K562 (cell line): ENCODE results near the gene SH3BP5L. TPM values are rescaled to one million over a fixed set of nuclear protein-coding genes. Genes with fewer than 3 reads are reported as not detected.
A peak's percentile ranks its signal among the peaks of the same experiment; 100 is the strongest.

Source experiments
- GABPA ChIP-seq: fragments of 200-800 bp; sonication (Bioruptor generic); conservative IDR thresholded peaks from 2 replicates; pipeline ENCODE4 v1.6.1; 2016; ENCODE audit warnings: low read depth, missing genetic modification characterization, missing compliant biosample characterization
- NR2C1 ChIP-seq, 2 experiments: fragments of 450-650 bp; IDR thresholded peaks; 2 replicates each; pipeline ENCODE4 v1.6.1; 2017; ENCODE audit warnings: mild to moderate bottlenecking in 2 of 2, antibody characterized with exemption in 1 of 2, inconsistent platforms in 1 of 2, missing compliant biosample characterization in 1 of 2, missing genetic modification characterization in 1 of 2
- PCBP2 ChIP-seq: fragments of 200-400 bp; formaldehyde crosslinking; IDR thresholded peaks from 2 replicates; pipeline ENCODE4 v1.6.1; 2018; ENCODE audit warnings: low read length, low read depth, mild to moderate bottlenecking, moderate library complexity; ENCODE audit not compliant: poor library complexity, severe bottlenecking
- SOX6 ChIP-seq: fragments of 450-650 bp; IDR thresholded peaks from 2 replicates; pipeline ENCODE4 v1.6.1; 2014; ENCODE audit warnings: mild to moderate bottlenecking
- TRIM28 ChIP-seq: fragments of 450-650 bp; IDR thresholded peaks from 2 replicates; pipeline ENCODE4 v1.6.1; 2017
- ZFP30 ChIP-seq: fragments of 250-450 bp; sonication (Bioruptor Pico); IDR thresholded peaks from 2 replicates; pipeline ENCODE4 v1.8.0; 2022; ENCODE audit warnings: moderate library complexity, mild to moderate bottlenecking, inconsistent platforms, borderline replicate concordance
- polyA plus RNA-seq, 8 experiments: library from polyadenylated mRNA; depleted of rRNA in 4 of 8; stranded (reverse) in 5 of 8; unstranded in 3 of 8; fragments of >200 nt; fragmentation: Nextera tagmentation in 2 of 8; fragmentation: Illumina TruSeq in 1 of 8; extraction: Ambion mirVana in 2 of 8; extraction: Trizol in 1 of 8; gene quantifications; 2 replicates each; pipeline versions ENCODE4 v1.2.1 to v1.2.3, GENCODE V29; 2011 to 2014; ENCODE audit warnings: inconsistent platforms in 1 of 8, missing spikeins in 1 of 8
- total RNA-seq, 7 experiments: library from RNA; depleted of rRNA in 6 of 7; stranded (reverse); fragments of >200 nt in 6 of 7; fragmentation: Illumina TruSeq in 2 of 7; extraction: Trizol in 2 of 7; gene quantifications; 2 replicates each; pipeline versions ENCODE4 v1.2.1 to v1.2.3, GENCODE V29; 2011 to 2021; ENCODE audit warnings: low replicate concordance in 1 of 7
- TF ChIP-seq, protein P1 (sequence below): fragments of 450-650 bp; IDR thresholded peaks from 2 replicates; pipeline ENCODE4 v1.6.1; 2017; ENCODE audit warnings: antibody characterized with exemption
- TF ChIP-seq, protein P2 (sequence below): fragments of 250-450 bp; sonication (Bioruptor Pico); IDR thresholded peaks from 2 replicates; pipeline ENCODE4 v1.5.0; 2020; ENCODE audit warnings: mild to moderate bottlenecking
- TF ChIP-seq, protein P3 (sequence below), 2 experiments: IDR thresholded peaks in 1 of 2; conservative IDR thresholded peaks in 1 of 2; 2 replicates each; pipeline ENCODE4 v1.6.1; 2016; ENCODE audit warnings: low read depth in 2 of 2, mild to moderate bottlenecking in 1 of 2, missing compliant biosample characterization in 1 of 2, missing genetic modification characterization in 1 of 2, moderate library complexity in 1 of 2
- TF ChIP-seq, protein P4 (sequence below), 3 experiments: fragments of 200-800 bp in 1 of 3; sonication (Bioruptor generic) in 1 of 3; sonication (generic) in 1 of 3; formaldehyde crosslinking in 1 of 3; IDR thresholded peaks; 2 replicates each; pipeline versions ENCODE4 v1.6.1 to v1.8.0; 2016 to 2022; ENCODE audit warnings: mild to moderate bottlenecking in 2 of 3, missing compliant biosample characterization in 2 of 3, missing genetic modification characterization in 2 of 3, missing genetic modification reagents in 1 of 3
- TF ChIP-seq, protein P5 (sequence below), 2 experiments: fragments of 450-650 bp in 1 of 2; sonication (generic) in 1 of 2; formaldehyde crosslinking; conservative IDR thresholded peaks; 2 replicates each; pipeline versions ENCODE4 v1.4.0 to v1.8.1; 2020 to 2022; ENCODE audit warnings: mild to moderate bottlenecking in 1 of 2, missing genetic modification reagents in 1 of 2
- TF ChIP-seq, protein P6 (sequence below): sonication (generic); formaldehyde crosslinking; IDR thresholded peaks from 2 replicates; pipeline ENCODE4 v1.8.1; 2023; ENCODE audit warnings: mild to moderate bottlenecking, missing genetic modification reagents

SH3BP5L gene
- total and polyA plus RNA-seq, 9 of the 15 experiments (the other 6 are each of a cell fraction or from before 2014, with no cell fraction given): 1.9 to 26.5 (median 15.8) TPM

DNA sequence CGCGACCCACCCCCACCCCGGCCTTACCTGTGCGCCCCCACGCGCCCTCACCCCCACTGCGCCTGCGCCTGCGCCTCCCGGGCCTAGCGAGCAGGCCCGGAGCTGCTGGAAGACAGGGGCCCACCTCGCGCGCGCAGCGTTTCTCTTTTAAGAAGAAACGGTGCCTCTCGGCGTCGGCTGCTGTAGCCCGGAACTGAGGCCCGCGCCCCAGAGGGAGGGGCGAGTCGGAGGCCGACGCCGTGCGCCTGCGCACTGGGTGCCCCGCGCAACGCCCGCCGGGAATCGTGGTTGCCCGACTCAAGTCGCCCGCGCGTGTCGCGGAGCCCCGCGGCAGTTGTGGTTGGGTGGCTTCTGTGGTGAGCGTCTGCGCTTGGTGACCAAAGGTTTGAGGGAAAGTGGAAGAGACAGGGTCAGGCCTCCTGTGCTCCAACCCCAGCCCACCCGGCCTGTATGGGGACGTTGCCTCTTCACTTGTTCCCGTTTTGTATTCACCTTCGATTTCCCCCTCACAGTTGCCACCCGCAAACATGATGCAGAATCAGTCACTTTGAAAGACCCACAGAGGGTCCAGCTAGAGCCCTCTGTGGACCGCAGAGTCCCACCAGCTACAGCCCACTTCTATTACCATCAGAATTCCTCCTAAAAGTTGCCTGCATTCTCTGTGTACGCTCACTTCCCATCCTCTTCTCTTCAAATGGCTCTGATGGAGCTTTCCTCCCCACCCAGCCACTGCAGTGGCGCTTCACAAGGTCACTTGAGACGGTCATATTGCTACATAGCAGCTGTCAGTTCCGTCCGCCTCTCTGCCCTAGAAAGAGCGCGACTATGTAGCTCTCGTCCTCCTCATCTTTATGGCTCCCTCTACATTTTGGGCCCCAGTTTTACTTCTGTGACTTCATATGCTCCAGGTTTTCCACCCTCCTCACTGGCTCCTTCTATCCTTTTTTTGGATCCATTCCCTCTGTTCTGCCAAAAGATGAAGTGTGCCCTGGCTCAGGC, 33.5 kb upstream of the SH3BP5L start, which contains the start of gene ZNF692 (continued):
- TF ChIP-seq, protein P1, sequence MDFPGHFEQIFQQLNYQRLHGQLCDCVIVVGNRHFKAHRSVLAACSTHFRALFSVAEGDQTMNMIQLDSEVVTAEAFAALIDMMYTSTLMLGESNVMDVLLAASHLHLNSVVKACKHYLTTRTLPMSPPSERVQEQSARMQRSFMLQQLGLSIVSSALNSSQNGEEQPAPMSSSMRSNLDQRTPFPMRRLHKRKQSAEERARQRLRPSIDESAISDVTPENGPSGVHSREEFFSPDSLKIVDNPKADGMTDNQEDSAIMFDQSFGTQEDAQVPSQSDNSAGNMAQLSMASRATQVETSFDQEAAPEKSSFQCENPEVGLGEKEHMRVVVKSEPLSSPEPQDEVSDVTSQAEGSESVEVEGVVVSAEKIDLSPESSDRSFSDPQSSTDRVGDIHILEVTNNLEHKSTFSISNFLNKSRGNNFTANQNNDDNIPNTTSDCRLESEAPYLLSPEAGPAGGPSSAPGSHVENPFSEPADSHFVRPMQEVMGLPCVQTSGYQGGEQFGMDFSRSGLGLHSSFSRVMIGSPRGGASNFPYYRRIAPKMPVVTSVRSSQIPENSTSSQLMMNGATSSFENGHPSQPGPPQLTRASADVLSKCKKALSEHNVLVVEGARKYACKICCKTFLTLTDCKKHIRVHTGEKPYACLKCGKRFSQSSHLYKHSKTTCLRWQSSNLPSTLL: no peak
- TF ChIP-seq, protein P2, sequence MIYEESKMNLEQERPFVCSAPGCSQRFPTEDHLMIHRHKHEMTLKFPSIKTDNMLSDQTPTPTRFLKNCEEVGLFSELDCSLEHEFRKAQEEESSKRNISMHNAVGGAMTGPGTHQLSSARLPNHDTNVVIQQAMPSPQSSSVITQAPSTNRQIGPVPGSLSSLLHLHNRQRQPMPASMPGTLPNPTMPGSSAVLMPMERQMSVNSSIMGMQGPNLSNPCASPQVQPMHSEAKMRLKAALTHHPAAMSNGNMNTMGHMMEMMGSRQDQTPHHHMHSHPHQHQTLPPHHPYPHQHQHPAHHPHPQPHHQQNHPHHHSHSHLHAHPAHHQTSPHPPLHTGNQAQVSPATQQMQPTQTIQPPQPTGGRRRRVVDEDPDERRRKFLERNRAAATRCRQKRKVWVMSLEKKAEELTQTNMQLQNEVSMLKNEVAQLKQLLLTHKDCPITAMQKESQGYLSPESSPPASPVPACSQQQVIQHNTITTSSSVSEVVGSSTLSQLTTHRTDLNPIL: no peak
- TF ChIP-seq, protein P3, sequence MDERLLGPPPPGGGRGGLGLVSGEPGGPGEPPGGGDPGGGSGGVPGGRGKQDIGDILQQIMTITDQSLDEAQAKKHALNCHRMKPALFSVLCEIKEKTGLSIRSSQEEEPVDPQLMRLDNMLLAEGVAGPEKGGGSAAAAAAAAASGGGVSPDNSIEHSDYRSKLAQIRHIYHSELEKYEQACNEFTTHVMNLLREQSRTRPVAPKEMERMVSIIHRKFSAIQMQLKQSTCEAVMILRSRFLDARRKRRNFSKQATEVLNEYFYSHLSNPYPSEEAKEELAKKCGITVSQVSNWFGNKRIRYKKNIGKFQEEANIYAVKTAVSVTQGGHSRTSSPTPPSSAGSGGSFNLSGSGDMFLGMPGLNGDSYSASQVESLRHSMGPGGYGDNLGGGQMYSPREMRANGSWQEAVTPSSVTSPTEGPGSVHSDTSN (CRISPR knock-in tag; IDR thresholded peaks at IDR 0.05; ENCODE audit: low read depth): no peak
- TF ChIP-seq, protein P3 (tag; conservative IDR thresholded peaks at IDR 0.05; ENCODE audit: low read depth): no peak
- no peak for TF ChIP-seq TRIM28
- TF ChIP-seq, protein P4, sequence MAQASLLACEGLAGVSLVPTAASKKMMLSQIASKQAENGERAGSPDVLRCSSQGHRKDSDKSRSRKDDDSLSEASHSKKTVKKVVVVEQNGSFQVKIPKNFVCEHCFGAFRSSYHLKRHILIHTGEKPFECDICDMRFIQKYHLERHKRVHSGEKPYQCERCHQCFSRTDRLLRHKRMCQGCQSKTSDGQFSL (CRISPR knock-in tag; IDR thresholded peaks at IDR 0.05): peak; percentile 11
- TF ChIP-seq, protein P4 (tag; IDR thresholded peaks at IDR 0.05): no peak
- TF ChIP-seq, protein P5, sequence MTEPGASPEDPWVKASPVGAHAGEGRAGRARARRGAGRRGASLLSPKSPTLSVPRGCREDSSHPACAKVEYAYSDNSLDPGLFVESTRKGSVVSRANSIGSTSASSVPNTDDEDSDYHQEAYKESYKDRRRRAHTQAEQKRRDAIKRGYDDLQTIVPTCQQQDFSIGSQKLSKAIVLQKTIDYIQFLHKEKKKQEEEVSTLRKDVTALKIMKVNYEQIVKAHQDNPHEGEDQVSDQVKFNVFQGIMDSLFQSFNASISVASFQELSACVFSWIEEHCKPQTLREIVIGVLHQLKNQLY (CRISPR knock-in tag; conservative IDR thresholded peaks at IDR 0.05): 0 out of 4 replicates have a peak, but pooled peaks of 1 of the 2 experiments have one; percentile 75
- TF ChIP-seq NR2C1 (IDR thresholded peaks at IDR 0.05): no peak
- no peak; the same call in 1 of the 2 replicates for TF ChIP-seq NR2C1 (tag; IDR thresholded peaks at IDR 0.05)
- 0 out of 2 replicates have a peak, but pooled peaks have one; percentile 4 for TF ChIP-seq SOX6
- peak; percentile 71 for TF ChIP-seq GABPA (tag)
- TF ChIP-seq, protein P6, sequence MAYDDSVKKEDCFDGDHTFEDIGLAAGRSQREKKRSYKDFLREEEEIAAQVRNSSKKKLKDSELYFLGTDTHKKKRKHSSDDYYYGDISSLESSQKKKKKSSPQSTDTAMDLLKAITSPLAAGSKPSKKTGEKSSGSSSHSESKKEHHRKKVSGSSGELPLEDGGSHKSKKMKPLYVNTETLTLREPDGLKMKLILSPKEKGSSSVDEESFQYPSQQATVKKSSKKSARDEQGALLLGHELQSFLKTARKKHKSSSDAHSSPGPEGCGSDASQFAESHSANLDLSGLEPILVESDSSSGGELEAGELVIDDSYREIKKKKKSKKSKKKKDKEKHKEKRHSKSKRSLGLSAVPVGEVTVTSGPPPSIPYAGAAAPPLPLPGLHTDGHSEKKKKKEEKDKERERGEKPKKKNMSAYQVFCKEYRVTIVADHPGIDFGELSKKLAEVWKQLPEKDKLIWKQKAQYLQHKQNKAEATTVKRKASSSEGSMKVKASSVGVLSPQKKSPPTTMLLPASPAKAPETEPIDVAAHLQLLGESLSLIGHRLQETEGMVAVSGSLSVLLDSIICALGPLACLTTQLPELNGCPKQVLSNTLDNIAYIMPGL (CRISPR knock-in tag): no peak
- TF ChIP-seq ZFP30 (CRISPR knock-in tag): no peak
- no peak for TF ChIP-seq PCBP2
